GM18508 (cell line): ENCODE data around the gene FLT4.

ENCODE experiments used
- ATAC-seq: cut with Tn5 transposase; IDR thresholded peaks from one replicate; pipeline ENCODE4 v1.9.1; 2021; ENCODE audit warnings: moderate number of reproducible peaks; ENCODE audit not compliant: insufficient read depth, unreplicated experiment

FLT4 gene

DNA sequence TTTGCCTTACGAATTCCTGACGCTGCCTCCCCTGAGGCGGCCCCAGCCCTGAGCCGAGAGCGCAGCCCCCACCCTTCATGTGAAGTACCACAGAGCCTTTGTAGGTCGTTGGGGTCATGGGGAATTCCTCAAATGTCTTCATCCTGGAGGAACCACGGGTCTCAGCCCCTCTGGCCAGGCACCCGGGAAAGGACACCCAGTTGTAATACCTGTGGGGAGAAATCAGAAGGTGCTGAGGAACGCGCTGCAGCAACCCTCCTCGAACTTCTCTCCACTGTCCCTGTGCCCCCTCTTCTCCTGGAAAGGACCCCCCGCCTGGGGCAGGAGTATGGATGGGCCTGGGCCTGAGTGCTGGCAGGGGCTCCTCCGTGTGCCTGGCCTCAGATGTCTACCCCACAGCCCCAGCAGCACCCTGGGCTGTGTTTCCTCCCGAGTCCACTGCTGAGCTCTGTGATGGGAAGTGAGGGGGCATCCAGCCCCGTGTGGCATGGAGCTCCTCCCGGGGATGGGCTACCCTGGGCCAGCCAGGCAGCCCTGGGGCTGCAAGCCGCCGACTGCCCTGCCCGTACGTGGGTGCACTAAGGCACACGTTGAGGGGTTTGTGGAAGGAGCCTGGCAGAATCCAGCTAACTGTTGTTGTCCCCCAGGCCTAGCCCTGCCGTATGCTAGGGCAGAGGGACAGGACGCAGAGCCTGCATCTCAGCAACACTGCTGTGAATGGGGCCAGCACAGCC is 39.4 kb downstream of the FLT4 start:
- no peak for ATAC-seq

GRCh38 chr5:180609386-180609785 is 40.0 kb downstream of the FLT4 start:
- no peak for ATAC-seq

DNA sequence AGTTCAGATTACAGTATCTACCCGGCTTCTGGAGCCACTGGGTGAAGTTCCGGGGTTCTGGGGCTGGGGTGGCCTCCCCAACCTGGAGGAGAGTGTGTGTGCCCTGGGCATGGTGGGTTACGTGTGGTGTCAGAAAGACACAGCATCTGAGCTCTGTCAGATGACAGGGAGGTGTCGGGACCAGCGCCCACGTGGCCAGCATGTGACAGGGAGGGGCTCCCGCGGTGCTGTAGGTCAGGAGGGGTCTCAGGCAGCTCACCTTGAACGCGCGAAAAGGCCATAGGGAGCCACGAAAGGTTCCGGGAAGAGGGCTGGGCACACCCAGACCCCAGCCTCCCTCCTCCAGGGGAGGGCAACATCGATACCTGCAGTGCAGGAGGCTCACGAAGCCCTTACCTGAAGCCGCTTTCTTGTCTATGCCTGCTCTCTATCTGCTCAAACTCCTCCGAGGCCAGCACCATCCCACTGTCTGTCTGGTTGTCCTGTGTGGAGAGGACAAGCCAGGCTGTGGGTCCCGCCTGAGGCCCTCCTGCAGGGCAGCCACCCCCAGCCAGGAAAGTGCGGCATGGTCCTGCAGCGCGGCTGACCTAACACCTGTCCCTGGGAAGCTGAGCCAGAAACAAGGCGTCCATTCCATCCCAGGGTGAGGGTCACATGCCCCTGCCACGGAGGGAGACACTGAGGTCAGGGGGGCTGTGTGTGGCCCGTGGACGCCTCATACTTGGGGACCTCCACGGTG is 40.7 kb downstream of the FLT4 start:
- ATAC-seq: no peak

GRCh38 chr5:180607861-180608571 is 41.4 kb downstream of the FLT4 start:
- ATAC-seq: no peak

DNA sequence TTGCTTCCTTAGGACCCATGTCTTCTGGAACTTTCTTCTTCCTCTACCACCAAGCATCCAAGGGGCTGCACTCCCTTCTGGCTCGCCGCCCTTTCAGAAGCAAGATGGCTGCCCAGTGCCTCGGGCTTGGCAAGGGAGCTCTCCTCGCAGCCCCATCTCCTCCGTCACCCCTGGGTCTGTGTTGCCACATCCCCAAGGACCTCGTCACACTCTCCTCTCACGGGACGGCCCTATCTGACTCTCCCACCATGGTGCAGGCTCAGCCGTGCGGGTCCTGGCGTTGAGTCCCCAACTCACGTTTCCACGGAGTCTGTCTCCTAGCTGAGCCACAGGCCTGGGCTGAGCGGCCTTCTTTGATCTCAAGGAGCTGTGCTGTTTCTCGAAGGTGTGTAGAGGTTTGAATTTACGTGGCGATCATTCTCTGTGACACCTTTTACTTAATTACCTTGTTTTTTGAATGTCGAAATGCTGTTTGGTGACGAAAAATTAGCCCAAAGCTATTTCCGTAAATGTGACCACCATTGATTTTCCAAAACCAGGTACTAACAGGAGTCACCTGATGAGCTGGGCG is 43.1 kb downstream of the FLT4 start:
- ATAC-seq: no peak

DNA sequence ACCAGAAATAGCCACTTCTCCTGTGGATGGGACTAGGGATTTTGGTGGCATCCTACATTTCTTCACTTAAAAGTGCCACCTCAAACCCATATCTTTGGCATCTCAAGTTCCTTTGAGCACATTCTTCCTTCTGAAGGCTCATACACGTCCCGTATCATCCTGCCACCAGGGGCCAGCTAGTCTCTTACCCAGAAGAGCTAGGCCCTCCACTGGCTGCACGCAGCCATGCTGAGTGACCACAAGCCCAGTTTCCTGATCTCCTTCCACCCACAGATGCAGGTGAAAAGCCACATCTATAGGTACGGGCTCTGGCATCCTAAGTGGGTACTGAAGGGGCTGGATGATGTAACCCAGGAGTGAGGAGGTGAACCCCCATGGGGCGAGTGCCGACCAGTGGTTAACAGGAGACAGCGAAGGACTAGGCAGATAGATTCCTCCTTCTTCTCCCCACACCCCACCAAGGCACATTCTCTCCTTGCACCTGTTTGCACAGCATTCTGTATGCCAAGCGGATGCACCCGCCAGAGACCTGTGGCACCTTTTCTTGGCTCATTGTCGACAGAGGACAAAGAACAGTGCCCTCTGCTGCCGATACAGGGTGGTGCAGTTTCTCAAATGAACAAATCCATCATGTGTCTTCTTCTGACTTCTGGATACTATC is 43.7 kb downstream of the FLT4 start:
- ATAC-seq: no peak

DNA sequence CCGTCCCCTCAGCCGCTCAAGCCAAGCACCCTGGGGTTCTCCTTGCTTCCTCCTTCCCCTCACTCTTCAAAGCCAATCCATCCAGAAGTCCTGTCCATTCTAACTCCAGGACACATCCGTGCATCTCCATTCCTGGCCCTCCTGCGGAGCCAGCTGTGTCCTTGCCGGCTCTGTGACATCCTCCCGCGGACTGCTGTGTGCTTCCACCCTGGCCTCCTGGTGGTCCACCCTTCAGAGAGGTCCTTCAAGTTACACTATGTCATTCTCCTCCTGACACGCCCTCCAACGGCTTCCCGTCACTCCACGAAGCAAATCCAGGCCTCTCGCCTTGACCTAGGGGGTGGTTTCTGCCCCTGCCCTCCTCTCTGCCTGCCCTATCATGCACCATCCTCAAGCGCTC is 45.1 kb downstream of the FLT4 start:
- ATAC-seq: no peak

DNA sequence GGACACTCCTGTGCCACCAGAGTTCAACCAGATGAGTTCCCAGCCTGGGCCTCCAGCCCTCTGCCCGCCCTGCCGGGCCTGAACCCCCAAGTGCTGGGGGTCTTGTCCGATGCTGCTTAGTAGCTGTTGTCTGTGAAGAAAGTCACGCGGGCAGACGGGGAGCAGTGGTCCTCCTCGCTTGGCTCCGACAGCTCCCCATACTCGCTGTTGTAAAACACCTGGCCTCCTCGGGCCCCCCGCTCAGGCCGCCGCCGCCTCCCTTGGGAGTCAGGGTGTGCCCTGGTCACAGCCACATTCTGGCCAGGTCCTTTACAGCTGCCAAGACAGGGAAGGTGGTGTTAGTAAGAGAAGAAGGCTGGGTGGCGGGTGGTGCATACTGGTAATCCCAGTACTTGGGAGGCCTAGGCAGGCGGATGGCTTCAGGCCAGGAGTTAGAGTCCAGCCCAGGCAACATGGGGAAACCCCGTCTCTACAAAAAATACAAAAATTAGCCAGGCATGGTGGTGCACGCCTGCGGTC is 46.3 kb downstream of the FLT4 start:
- ATAC-seq: no peak

GRCh38 chr5:180602481-180603075 is 46.8 kb downstream of the FLT4 start:
- no peak for ATAC-seq

- no peak for ATAC-seq
These were observed 47.6 kb downstream of the FLT4 start for GRCh38 chr5:180601591-180602480.

GRCh38 chr5:180600554-180601041 is 48.8 kb downstream of the FLT4 start:
- ATAC-seq: no peak

DNA sequence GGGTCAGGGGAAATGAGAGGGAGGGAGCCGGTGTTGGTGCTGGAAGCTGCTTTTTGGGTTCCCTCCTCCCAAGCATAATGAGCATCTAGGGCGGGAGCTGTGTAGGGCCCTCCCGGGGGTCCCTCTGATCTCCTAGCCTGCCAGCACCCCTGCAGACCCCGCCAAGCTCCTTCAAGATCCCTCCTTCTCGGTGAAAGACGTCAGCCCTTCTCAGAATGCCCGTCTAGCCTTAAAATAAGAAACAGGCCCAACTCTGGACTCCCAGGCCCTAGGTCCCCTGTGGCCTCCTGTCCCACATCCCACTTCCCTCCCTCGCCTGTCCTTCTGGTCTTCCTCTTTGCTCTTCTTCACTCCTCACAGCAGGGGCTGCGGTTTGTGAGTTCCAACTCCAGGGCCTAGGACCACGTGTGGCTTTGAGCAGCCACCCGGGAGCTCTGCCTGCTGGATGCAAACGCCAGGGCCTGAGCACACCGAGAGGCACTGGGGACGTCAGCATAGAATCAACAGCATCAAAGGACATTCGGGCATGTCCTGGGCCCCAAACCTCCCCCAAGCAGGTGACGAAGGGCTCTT is 49.3 kb downstream of the FLT4 start:
- no peak for ATAC-seq

DNA sequence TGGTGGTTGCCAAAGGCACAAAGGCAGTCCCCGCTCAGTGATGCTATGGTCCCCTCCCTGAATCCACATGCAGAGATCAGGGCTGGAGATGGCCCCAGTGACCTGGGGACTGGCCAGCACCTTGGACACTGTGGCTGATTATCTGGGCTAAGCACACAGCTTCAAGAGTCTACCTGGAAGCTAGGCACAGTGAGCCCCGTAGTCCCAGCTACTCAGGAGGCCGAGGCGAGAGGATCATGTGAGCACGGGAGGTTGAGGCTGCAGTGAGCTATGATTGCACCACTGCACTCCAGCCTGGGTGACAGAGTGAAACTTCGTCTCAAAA is 49.8 kb downstream of the FLT4 start:
- ATAC-seq: no peak

- ATAC-seq: no peak
These were observed 50.4 kb downstream of the FLT4 start for GRCh38 chr5:180598797-180599589.

DNA sequence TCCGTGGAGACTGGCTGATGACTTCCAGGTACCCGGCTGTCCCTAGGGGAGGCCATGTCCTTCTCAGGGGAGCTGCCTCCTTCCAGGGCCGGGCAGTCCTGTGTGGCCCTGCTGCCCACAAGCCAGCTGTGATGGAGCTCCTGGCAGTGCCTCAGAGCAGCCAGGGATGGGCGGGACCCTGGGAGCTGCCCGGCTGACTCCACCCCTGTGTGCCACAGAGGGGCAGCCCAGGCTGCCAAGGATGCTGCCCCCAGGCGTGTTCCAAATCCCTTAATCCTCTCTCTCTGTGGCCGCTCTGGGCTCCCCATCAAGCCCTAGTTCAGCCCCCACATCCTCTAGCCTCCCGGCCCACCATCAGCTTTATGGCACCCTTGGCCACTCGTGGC is 51.1 kb downstream of the FLT4 start:
- ATAC-seq: no peak

DNA sequence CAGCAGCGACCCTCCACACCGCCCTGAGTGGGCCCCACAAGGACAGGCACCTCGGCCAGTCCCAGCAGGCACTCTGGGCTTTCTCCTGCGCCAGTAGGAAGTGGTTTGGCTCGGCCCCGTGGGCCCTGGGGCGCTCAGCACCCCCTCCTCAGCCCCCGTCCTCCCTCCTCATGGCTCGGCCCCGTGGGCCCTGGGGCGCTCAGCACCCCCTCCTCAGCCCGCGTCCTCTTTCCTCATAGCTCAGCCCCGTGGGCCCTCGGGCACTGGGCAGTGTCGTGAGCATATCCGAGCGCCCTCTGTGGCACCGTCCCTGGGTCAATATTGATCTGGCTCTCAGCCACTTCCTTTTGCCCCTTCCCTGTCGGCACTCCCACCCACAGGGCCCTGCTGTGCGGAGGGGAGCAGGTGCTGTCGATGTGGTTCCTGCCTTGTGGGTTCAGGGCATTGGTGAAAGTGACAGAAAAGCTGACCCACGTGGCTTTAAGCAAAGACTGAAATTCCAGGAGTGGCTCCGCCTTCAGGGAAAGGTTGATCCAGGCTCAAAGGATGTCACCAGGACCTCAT is 52.6 kb downstream of the FLT4 start:
- ATAC-seq: no peak

DNA sequence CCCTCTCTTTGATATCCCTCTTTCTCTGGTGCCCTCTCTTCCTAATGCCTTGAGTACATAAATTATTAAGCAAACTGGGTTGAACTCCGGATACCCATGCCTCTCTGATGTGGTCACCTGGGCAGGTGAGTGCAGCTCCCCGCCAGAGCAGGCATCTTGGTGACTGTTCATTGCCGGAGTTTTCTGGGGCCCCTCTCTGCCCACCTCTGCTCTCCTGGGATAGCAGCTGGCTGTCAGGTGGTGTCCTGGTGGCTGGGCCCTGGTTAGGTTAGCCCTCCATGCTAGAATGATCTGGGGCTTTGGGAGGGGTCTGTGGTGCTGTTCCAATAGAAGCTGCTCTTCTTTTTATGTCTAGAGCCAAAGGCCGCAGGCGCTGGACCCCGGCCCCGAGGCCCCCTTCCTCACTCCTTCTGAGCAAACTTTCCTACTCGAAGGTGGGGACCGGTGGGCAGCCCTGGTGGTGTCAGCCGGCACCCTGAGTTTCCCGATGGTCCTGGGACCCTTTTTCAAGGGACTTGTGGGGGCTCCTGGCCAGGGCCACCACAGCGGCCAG is 53.2 kb downstream of the FLT4 start:
- ATAC-seq: no peak
